HG03095 (cell line): ENCODE measurements around the gene HNRNPUL1.
"Not testable (repeated sequence)": the region's sequence is repeated elsewhere in the genome, so short reads cannot be mapped to it uniquely, and the experiment has no call there.

ENCODE experiments used
- ATAC-seq: cut with Tn5 transposase; IDR thresholded peaks from one replicate; pipeline ENCODE4 v1.9.1; 2021; ENCODE audit warnings: moderate library complexity; ENCODE audit not compliant: unreplicated experiment

HNRNPUL1 gene

GRCh38 chr19:41273076-41273475 is 8.9 kb downstream of the HNRNPUL1 start:
- ATAC-seq, result no peak

- ATAC-seq, result no peak
Observed at GRCh38 chr19:41274802-41275201, 10.6 kb downstream of the HNRNPUL1 start.

GRCh38 chr19:41276231-41276630 is 12.1 kb downstream of the HNRNPUL1 start:
- ATAC-seq, result no peak

GRCh38 chr19:41278478-41278877 is 14.3 kb downstream of the HNRNPUL1 start:
- ATAC-seq, result no peak

- ATAC-seq, result no peak
Observed at GRCh38 chr19:41288673-41289530, 24.7 kb downstream of the HNRNPUL1 start.

- not testable (repeated sequence) for ATAC-seq
Observed at GRCh38 chr19:41289814-41290213, 25.6 kb downstream of the HNRNPUL1 start.

GRCh38 chr19:41294393-41294792 is 30.2 kb downstream of the HNRNPUL1 start:
- ATAC-seq, result no peak

- no peak for ATAC-seq
Observed at GRCh38 chr19:41295499-41295898, 31.3 kb downstream of the HNRNPUL1 start.

- ATAC-seq, result no peak
Observed at GRCh38 chr19:41296433-41296871, 32.3 kb downstream of the HNRNPUL1 start.

- no peak for ATAC-seq
Observed at GRCh38 chr19:41297628-41298347, 33.6 kb downstream of the HNRNPUL1 start.

- ATAC-seq, result no peak
Observed at GRCh38 chr19:41298348-41298964, 34.3 kb downstream of the HNRNPUL1 start.

GRCh38 chr19:41299046-41299754 is 35.0 kb downstream of the HNRNPUL1 start:
- no peak for ATAC-seq

GRCh38 chr19:41299755-41300089 is 35.5 kb downstream of the HNRNPUL1 start:
- no peak for ATAC-seq

- ATAC-seq, result no peak
Observed at GRCh38 chr19:41300555-41300954, 36.4 kb downstream of the HNRNPUL1 start.

- no peak for ATAC-seq
Observed at GRCh38 chr19:41302624-41303351, 38.6 kb downstream of the HNRNPUL1 start.

GRCh38 chr19:41303954-41304353 is 39.8 kb downstream of the HNRNPUL1 start:
- no peak for ATAC-seq

GRCh38 chr19:41304706-41305483 is 40.7 kb downstream of the HNRNPUL1 start:
- no peak for ATAC-seq

- no peak for ATAC-seq
Observed at GRCh38 chr19:41305927-41306793, 42.0 kb downstream of the HNRNPUL1 start.
